Stimulated activated CD8-positive, alpha-beta memory T cell treated with anti-CD3 and anti-CD28 coated beads, Interleukin-12 subunit alpha, Interleukin-12 subunit beta, amount 100 ng/mL, for 24 hours (primary cell): ENCODE results near the gene FGD6.
"Not testable (repeated sequence)": the region's sequence is repeated elsewhere in the genome, so short reads cannot be mapped to it uniquely, and the experiment has no call there.

Experiments used
- DNase-seq: peaks from one replicate; pipeline ENCODE4 v3.0.0-alpha.2; 2020; ENCODE audit errors: extremely low read depth

Gene FGD6

DNA sequence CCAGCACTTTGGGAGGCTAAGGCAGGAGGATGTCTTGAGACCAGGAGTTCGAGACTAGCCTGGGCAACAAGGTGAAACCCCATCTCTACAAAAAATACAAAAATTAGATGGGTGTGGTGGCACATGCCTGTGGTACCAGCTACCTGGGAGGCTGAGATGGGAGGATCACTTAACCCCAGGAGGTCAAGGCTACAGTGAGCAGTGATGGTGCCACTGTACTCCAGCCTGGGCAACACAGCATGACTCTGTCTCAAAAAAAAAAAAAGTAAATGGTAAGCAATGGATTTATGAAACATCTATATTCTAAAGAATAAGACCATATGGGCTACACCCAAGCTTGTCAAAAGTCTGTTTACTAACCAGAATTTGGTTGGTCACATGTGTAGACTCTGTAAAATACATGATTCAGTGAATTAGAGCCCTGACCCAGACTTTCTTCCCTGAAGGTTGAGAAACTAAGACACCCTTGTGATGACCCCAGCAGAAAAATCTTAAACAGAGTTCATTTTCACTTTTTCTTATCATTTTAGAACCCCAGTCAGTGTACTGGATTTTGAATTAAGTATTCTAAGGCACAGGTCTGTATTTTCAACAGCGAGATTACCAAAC, 12.1 kb downstream of the FGD6 start:
- DNase-seq = no peak

DNA sequence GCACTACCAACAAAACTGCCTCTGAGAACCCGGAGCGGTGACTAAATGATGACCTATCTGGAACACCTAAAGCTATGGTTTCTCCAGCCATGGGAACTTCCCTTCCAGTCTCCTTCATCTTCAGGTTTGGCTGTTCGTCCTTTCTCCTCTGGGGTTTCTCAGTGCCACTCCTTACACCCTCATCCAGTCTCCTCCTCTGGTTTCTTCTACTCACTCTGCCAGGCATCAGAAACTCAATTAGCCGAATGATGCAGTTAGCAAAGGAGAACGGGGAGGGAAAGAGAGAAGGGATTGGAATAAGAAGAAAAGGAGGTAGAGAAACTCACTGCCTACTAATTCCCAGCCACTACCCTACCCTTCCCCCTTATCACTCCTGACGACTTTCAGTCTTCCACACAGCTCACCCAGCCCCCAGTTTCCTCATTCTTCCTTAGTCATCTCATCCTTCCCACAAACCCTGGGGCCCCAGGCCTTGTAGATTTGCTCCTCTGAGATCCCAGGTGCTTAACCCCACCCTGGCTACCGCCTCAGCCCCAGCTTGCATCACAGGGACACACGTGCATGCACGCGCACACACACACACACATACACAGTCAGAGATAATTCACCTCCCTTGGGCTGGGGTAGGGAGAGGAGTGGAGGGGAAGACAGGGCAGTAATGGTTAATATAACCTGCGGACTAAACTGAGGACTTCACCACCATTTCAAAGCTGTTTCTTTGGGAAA, 13.0 kb downstream of the FGD6 start:
- no peak for DNase-seq

DNA sequence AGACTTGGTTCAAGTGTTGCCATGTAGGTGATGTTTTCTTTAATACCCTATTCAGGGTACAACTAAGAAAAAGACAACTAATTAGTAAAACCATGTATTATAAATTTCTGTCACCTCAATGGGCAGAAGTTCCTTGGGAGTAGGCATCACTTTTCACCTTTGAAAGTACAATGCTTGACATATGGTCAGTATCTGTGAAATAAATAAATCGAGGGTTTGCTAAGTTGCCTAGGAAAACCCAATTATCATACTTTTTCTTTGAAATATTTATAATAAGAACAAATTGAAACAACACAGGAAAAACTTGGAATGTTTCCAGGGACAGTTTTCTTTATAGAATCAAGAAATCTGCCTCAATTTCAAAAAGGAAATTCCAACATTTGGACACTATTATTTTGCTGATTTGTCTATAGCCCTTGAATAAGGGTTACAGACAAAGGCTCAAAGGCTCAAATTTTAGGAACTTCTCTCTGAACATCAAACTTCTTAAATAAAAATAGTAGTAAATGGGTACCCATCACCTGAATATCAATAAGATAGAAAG, 13.7 kb downstream of the FGD6 start:
- DNase-seq = no peak

DNA sequence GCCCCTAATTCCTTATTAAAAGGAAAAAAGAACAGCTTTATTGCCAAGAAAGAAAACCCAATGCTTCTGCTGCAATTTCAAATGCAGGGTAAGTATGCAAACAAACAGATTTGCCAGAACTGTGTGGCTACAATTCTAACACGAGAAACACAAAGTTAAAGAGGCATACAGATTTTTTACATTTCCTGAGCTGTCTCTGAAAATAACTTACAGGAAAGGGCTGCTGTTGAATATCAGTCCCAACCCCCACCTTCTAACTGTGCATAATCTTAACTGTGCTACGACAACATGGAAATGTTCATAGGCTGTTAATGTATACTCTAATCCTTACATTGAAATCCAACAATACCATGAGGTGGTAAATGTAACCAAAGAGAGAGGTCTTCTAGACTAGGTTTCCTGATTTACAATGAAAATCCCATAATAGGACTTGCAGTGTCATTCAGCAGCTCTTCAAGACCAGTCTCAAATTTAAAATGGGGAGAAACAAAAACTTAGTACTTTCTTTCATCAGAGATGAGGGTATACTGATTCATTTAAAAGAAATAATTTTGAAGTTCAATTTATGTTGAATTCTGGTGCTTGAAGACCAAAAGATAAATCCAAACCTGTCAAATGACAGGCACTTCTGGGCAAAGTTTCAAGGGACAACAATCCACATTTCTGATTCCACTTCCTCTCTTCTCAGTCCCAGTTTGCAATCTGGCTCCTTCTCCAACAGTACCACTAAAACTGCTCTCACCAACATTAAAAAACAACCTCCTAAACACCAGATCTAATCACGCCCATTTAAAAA, 14.4 kb downstream of the FGD6 start:
- DNase-seq = no peak

DNA sequence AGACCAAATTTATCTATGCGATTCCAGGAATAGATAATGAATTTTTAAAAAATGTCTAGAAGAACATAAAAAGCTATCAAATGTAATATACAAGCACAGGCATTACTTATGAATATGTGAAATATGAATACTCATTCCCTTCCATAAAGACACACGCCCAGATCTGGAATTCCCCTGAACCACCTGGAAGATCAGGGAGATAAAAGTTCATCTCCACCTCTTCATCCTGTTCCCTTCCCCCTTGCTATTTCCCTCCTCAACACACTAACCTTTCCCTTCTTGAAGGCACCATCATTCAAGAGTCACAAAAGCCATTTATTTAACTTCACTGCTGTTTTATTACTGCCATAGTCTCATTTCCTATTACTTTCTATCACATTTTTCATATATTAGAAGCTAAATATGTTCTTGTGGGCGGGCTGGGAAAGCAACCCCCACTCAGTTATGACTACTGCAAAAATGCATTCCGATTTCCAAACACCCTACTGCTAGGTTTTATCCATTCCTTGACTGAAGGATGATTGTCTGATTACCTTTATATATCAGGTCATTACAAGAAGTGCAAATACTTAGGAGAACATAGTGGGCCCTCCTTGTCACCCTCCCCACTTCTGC, 16.1 kb downstream of the FGD6 start:
- DNase-seq = no peak

GRCh38 chr12:95200128-95200894, 17.0 kb downstream of the FGD6 start:
- no peak for DNase-seq

- DNase-seq = no peak
Measured at GRCh38 chr12:95198914-95199313, 18.4 kb downstream of the FGD6 start.

GRCh38 chr12:95197636-95198035, 19.6 kb downstream of the FGD6 start:
- no peak for DNase-seq

DNA sequence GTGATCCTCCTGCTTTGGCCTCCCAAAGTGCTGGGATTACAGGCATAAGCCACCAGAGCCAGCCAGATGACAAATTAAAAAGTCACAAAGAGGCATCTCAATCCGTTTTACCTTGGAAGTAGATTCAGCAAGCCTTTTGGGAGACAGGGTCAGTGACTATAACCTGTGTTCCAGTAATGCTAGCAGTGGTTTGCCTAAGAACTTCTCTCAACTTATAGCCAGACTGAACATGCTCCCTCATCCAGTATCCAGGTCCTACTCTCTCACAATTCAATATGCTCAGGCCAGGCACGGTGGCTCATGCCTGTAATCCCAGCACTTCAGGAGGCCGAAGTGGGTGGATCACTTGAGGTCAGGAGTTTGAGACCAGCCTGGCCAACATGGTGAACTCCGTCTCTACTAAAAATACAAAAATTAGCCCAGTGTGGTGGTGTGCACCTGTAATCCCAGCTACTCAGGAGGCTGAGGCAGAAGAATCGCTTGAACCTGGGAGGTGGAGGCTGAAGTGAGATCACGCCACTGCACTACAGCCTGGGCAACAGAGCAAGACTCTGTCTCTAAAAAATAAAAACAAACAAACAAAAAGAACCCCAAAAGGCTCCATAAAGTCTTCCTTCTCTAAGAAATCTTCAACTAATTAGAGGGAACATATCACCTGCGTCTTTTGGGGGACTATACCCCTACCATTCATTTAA, 20.2 kb downstream of the FGD6 start:
- not testable (repeated sequence) for DNase-seq

DNA sequence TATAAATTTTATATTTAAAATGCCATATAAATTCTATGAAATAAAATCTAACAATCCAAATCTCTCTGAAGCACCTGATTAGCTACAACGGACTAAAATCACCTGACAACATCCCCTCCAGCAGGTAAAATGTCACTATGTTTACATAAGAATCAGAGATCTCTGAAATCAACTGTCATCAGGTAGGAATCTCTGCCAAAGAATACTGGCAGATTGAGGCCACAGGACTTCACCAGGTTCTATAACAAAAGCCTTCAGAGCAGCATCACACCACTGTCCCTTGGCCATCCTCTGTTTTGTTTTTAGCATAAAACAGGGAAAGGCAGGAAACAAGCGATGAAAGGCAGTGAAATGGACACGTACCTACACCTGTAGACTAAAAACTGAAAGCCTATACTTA, 22.1 kb downstream of the FGD6 start:
- DNase-seq = no peak

GRCh38 chr12:95193139-95193538, 24.1 kb downstream of the FGD6 start:
- no peak for DNase-seq

DNA sequence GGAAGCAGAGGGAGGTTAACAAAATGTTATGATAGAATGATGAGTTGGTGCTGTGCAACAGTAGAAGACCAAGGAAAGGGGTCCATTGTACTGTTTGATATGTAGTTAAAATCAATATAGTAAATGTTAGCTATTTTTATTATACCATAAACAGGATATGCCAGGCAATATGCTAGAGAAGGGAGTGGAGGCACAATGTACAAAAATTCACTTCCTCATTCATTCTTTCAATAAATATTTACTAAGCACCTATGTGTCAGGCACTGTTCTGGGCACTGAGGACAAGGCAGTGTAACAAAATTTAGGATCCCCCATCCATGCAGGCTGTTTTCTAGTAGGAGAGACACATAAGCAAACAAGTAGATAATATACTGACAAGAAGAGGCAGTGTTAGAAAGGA, 25.0 kb downstream of the FGD6 start:
- no peak for DNase-seq

DNA sequence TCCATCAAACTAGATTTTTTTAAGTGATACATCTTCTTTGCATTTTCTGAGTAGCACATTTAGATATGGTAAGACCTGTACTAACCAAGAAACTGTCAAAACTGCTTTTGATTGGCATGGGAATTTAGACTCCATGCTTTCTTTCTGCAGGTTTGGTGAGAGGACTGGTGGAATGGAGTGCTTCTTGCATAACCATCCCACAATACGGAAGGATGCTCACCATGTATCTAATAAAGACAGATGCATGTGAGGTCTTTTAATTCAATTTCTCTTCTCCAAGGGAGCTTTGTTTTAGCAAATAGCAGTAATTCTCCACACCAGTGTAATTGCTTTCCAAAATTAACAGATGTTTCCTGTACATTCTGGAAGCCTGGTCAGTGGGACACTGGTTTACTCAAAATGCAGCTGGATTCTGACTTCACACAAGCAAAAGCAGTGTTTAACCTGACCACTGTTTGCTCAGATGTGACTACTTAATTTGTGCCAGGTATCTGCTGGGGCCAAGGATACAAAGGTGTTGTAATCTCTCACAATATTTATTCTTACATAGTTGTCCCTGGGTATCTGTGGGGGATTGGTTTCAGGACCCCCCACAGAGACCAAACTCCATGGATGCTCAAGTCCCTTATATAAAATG, 26.1 kb downstream of the FGD6 start:
- DNase-seq = no peak

GRCh38 chr12:95187865-95188415, 29.3 kb downstream of the FGD6 start:
- no peak for DNase-seq

GRCh38 chr12:95185854-95186253, 31.4 kb downstream of the FGD6 start:
- DNase-seq = no peak

DNA sequence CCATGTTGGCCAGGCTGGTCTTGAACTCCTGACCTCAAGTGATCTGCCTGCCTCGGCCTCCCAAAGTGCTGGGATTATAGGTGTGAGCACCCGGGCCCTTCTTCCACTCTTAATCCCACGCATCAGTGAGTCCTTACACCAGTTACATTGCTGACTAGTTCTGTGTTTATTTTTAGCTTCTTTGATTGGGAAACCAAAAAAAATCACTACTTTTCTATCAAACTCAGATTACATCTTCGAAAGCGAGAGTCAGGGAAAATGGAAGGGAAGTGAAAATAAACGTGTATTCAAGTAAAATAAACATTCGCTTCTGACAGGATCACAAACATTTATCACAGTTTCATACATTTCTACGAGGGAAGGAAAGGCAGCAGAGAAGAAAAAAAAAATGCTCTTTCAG, 32.2 kb downstream of the FGD6 start:
- DNase-seq = no peak

DNA sequence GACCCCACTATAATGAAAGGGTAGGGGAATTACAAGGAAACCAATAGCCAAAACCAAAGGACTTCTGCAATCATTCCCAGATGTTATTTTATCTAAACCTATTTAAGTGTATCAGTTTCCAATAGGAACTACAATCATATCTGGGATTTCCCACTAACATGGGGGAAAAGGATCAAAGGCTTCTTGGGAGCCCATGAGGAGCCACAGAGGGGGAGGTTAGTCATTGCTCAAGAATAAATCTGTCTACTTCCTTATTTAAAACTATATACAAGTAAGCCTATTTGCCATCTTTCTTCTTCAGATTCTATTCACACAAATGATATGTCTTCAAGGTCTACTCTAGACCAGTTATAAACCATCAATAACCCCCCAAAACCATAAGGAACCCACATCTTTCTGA, 33.1 kb downstream of the FGD6 start:
- DNase-seq = no peak

DNA sequence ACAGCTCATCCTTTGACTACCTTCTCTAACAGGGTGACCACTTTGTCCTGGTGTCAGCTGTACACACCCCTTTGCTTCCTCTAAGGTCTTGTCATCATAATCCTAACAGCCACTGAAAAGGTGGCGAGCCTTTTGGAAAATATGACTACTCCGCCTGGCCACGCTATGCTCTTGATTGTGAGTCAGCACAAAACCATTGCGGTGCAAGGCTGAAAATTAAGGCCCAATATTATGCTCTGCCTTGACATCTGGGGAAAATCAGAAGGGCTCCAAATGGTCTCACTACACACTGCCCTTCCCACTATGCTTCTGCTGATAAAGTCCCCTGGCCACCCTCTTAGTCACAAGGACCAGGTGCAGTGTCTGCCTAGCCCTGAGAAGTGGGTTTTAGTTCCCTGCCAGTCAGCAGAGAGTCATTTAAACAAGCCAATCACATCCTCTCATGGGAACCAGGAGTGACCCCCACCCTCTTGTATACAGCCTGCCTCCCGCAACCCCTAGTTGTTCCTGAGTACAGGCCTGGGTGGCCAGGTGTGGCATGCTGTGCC, 34.3 kb downstream of the FGD6 start:
- no peak for DNase-seq

GRCh38 chr12:95181103-95181502, 36.2 kb downstream of the FGD6 start:
- DNase-seq = no peak

GRCh38 chr12:95179011-95179410, 38.3 kb downstream of the FGD6 start:
- DNase-seq = no peak
